ENCODE results near the gene ST6GAL2.

Gene ST6GAL2

DNA sequence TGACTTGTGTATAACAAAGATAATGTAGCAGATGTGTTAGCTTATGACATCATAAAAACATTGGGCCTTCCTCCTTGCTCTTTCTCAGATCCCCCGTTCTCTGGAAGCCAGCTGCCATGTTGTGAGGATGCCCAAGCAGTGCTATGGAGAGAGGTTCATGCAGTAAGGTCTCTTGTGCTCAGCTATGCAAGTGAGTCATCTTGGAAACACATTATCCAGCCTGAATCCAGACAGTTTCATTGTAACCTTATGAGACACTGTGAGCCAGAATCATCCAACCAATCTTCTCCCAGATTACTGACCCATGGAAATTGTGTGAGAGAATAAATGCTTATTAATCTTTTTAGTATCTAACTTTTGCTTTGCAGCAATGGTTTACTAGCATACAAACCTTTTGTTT is 60.8 kb downstream of the ST6GAL2 start:
- no peak for DNase-seq

DNA sequence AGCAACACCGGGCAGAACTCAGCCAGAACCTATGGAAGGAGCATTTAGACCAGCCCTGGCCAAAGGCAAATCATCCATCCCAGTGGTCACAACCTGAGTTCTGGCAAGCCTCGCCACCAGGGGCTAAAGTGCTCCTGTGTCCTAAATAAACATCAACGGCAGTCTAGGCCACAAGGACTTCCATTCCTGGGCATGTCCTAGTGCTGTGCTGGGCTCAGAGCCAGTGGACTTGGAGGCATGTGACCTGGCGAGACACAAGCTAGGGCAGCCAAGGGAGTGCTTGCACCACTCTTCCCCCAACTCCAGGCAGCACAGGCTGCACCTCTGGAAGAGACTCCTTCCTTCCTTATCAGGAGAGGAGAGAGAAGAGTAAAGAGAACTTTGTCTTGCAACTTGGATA is 69.0 kb downstream of the ST6GAL2 start:
- DNase-seq, result no peak

DNA sequence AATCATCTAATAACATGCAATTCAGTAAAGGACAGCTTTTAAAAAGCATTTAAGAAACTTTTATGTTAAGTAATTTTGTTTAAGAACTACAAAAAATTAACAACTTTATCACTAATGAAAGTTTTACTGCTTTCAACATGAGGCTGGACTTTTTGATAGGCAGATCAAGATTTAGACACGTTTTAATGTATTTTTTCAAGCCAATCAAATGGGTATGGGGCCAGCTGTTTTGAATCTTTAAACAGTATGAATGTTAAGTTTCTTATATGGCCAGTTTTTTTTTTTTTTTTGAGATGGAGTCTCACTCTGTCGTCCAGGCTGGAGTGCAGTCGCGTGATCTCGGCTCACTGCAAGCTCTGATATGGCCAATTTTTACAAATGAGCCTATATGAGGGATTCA is 73.1 kb downstream of the ST6GAL2 start:
- no peak for DNase-seq

DNA sequence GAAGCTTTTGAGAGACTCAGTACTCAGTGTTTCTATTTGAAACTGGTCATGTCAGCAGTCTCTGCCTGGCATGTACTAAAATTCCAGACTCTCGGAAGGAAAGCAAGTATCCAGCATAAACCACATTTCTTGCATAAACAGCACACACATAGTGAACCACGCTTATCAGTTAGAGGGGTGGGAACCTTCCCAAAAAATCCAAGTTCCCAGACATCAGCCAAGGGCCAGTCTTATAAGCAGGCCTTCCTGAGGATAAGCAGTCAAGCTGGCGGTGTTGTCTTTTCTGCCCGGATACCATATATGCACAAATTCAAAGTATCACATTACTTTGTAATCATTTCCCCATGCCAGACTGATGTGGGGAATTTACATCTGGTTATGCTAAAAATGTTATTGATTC is 73.6 kb downstream of the ST6GAL2 start:
- no peak for DNase-seq

DNA sequence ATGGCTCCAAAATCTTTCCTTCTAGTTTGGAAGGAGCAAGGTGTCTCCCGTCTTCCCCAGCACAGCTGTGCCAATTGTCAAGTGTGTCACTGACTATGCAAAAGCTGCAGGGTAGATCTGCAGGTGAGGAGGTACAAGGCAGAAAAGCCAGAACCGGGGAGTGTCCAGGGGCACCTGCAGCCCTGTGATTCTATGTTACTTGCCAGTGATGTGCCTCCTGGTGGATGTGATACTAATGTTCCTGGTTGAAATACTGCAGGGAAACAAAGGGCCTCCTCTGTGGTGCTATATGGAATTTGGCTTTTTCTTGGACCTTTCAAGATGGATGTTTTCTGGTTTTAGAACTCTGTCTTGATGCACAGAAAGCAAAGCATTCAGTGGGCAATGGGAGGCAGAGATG is 80.3 kb downstream of the ST6GAL2 start:
- DNase-seq, result no peak

DNA sequence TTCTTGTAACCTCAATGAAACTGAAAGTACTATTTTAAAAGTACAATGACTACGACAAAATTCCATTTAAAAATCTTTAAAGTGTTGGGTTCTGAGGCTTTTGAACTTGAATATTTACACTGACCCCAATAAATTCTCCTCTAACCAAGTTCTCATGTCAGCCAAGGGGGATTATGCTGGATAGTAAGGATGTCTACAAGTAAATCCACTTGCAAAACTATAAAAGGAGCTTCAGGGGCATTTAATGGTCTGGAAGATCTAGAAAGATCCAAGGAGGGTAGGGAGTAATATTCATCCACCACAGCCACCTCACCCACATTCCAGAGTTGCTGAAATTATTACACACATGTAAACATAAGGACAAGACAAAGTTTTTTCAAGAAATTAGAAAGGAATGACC is 81.8 kb downstream of the ST6GAL2 start:
- no peak for DNase-seq

DNA sequence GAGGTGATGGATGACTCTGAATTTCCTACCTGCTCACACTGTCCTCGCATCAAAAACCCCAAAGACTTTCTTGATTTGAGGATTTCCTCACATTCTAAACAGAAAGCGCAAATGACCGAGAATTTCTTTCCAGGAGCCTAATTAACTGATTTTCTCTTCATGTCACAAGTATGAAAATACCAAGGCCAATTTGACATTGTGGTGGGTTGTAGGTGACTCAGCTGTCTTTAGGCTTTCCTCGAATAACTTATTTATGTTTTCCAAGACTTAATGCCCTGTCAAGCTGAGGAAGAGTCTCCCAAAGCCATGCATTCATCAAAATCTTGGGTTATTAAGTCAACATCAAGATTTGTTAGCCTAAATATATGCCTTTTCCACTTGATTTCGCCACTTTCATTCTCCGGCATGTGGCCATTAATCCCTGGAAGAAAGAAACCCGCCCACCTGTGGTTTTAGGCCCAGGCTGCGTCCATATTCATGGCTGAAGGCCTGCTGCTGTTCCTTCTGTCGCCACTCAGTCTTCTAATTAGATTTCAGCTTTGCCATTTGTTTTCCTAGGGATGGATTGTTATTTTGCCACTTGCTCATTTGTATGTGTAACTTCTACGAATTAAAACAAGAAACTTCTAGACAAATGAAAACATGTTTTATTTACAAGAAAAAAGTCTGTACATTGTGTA is 84.9 kb downstream of the ST6GAL2 start:
- no peak for DNase-seq

DNA sequence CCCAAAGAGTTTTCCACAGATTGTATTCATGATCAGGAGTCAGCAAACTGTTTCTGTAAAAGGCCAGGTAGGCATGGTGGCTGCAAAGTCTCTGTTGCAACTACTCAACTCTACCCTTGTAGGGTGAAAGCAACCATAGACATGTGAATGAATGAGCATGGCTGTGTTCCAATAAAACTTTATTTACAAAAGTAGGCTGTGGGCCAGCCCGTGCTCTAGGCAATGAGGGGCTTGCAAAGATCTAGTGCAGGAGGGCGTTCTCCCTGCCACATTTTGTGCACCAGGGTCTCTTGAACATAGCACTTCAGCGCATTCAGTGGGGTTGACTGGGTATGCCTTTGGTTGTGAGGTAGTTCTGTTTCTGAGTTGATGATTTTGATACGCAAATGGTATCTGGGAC is 85.8 kb downstream of the ST6GAL2 start:
- no peak for DNase-seq

DNA sequence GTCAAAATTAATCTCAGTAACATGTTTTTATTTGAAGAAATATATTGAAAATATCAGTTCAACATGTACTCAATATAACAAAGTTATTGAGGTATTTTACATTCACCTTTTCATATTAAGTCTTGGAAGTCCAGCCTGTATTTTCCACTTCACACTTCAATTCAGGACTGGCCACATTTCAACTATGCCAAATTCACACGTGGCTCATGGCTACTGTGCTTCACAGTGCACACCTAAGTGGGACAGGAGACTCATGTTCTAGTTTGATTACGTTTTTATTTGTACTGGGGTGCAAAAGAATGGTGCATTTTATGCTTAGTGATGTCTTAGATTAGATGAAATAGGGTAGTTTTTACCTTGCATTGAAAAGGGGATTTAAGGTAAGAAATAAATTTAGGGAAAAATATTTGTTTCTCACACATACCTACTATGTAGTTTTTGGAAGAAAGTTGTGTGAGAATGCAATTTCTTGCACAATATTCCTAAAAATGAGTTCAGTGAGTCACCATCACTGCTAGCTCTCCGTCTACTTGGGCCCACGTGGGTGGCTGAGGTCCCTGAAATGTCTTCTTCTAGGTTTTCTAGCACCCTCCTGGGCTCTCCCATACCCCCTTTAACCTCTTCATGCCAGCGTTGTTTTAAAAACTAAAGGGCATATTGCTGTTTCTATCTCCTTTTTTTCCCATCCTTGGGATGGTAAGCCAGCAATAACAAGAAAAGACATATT is 87.0 kb downstream of the ST6GAL2 start:
- DNase-seq, result no peak

DNA sequence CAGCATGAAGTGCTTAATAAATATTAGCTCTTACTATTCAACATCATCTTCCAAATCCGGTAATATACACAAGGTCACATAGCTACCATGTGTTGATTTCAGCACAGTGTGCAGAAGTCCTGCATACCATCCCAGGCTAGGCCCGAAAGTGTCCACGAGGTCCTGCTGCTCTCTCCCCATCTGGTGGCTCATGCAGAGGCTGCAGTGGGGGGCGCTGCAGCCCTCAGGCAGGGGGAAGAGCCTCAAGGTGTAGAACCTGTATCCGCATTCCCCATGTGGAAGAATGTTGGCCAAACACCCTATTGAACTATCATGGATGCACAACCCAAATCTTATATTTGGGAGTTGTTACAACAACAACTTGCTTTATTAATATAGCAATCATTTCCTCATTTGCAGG is 88.5 kb downstream of the ST6GAL2 start:
- no peak for DNase-seq

DNA sequence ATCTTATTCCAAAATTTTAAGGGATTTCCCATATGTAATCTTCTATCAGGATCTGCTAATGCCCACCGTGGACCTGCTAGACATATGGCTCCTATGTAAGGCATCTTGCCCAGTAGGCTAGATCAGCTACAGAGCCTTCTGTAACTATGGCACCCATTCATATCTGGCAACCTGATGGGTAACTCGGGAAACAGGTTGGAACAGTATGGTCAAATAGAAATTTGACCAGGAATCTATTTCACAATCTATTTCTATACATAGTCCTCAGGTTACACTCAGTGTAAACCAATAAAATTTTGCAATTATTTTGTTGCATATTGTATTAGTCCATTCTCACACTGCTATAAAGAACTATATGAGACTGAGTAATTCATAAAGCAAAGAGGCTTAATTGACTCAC is 93.3 kb downstream of the ST6GAL2 start:
- no peak for DNase-seq

DNA sequence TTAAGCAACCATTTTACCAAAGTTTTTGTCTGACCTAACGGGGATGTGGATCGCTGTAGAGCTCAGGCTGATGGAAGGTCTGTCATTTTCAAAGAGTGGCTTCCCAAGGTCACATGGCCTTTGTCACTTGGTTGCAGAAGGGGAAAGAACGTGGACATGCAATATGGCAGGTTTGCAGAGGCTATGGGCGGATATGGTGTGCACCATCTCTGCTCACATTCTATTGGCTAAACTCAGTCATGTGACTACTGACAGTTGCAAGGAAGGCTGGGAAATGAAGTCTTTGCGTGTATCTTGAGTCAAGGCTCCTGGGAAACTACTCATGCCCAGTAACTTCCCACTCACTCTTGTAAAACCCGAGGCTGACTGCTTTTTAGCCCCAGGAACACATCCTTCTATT is 96.8 kb downstream of the ST6GAL2 start:
- DNase-seq, result no peak

DNA sequence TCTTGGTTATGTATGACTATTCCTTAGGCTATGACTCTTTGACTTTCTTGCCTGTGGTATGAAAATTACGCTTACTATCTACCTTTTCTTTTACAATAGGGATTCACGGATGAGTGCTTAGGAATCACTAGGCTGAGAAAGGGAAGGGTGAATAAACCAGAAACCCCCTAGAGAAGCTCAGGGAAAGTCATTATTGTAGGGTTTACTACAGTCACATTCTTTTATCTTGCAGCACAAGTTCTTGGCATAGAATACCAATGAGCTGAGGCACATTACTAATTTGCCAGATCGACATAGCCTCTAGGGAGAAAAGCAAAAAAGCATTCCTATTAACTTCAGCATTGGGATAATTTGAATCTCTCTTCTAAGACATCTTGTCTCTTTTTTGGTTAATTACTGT is 103.3 kb downstream of the ST6GAL2 start:
- DNase-seq, result no peak

DNA sequence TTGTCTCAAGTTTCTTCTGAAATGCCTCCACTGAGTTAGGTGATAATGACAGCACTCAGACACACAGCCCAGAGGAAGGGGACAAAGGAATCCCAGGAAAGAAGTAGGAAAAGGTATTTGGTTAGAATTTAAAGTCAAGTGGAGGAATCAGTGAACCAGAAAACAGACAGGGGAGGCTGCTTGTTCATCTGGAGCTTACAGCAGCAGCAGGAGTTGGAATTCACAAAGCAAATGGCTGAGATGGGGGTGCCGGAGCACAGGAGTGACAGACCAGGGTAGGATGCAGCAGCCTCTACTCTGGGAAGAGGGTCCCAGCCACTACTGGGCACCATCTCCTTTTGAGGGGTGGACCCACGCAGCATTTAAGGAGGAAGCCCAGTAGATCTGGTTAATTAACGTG is 104.8 kb downstream of the ST6GAL2 start:
- no peak for DNase-seq

DNA sequence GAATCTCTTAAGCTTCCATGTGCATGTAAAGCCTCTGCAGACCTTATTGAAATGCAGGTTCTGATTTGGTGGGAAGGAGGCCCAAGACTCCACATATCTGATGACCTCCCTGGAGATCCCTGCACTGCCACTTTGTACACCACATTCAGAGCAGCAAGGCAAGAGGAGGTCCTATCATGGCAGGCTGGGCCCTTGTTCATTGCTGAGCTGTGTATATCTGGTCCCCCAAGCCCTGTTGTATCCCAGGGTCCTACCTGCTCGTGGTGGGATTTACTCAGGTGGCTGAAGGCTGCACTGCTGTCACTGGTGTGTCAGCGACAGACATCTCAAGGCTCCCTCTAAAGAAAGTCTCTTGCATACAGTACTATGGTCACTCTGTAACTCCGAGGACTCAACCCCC is 114.2 kb downstream of the ST6GAL2 start:
- DNase-seq, result no peak

DNA sequence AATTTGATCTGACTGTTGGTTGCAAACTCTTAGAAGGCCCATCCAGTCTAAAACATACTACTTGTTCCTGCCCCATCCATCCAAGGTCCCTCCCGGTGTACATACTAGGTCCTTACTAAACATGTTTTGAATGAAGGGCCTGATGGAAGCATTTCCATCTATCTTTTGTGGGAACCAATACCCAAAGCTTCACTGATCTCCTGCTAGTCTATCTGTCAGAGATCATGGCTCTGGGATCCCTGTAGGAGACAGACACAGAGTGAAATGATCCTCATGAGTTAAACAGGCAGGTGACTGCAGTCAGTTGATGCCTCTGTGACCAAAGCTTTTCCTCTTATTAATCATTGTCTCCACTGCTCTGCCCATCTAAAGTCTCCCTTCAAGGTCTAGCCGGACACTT is 115.0 kb downstream of the ST6GAL2 start:
- no peak for DNase-seq

DNA sequence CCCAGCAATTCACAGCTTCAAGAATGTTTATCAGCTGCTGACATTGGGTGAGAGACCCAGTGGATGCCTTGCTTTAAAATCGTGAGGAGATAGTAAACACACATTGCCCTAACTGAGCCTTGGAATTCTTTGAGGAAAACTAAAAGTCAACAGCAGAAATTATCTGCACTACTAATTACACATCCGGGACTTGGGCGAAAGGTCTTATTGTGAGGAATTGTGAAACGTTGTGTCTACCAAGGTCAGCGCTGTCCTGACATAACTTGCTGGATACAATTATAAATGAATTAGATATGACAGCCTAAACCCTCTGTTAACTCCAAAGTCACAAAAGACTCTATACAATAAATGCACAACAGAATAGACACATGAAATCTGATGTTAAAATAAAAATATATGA is 121.4 kb downstream of the ST6GAL2 start:
- no peak for DNase-seq

DNA sequence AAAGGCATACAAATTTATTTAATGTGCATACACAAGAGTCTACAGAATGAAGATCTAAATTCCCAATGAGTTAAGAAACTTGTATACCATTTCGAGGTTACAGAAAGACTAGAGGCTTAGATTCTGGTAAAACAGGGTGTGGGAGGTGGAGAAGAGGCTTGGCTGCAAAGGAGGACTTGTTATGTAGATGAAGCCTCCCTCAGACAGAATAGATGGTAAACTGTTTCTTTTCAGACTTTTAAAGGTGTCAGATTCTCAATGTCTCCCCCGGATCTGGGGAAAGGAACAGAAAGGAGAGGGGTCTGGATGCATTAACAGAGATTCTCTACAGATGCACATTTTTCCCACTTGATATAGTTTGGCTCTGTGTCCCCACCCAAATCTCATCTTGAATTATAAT is 126.0 kb downstream of the ST6GAL2 start:
- DNase-seq, result no peak

DNA sequence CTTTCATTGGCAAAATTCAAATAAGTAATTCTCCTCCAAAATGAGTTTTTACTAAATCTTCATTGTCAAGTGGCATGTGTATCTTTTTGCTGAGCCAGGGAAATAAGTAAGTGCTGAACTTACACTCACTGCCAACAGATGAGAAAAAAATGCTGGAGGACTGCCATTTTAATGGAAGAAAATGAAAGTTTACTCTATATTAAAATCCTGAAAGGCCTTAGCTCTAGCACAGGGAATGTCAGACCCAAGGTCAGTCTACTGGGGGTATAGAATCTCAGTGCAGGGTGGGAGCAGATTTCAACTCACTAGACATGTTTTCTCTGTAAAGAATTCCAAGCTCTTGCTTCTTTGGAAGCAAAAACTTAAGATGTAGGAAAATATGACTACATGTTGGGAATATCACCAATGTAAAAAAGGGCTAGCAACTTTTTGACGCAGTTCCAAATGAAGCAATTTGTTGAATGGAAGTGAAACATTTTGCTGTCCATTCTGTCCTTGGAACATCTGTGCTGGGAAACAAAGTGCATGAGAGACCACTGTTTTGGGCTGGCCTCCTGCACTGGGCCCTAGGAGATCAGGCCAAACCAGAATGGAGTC is 127.0 kb downstream of the ST6GAL2 start:
- no peak for DNase-seq
